DMS 273 treated with DMSO at 0.1 percent for 48 hours (cell line): Measurements from ENCODE around the gene KANSL1.
"Not testable (repeated sequence)": the region's sequence is repeated elsewhere in the genome, so short reads cannot be mapped to it uniquely, and the experiment has no call there.

Experiments used
- DNase-seq: peaks from one replicate; lab custom pipeline; 2025; lab: John Stamatoyannopoulos, UW

The KANSL1 gene

GRCh38 chr17:46192189-46192438 is 1.1 kb downstream of the KANSL1 start:
- no peak for DNase-seq

GRCh38 chr17:46191322-46192188 is 1.7 kb downstream of the KANSL1 start:
- DNase-seq, result peak; percentile 57

GRCh38 chr17:46190763-46191162 is 2.5 kb downstream of the KANSL1 start:
- DNase-seq, result no peak

GRCh38 chr17:46186827-46187235 is 6.4 kb downstream of the KANSL1 start:
- DNase-seq, result not testable (repeated sequence)

DNA sequence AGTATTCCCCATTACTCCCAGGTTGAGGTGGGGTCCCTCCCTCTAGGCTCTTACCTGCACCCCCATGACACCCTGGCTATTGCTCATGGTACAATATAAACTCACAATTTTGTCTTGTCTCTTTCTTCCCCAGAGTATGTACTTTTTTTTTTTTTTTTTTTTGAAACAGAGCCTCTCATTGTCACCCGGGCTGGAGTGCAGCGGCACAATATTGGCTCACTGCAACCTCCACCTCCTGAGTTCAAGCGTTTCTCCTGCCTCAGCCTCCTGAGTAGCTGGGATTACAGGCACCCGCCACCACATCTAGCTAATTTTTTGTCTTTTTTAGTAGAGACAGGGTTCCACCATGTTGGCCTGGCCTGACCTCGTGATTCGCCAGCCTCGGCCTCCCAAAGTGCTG is 8.5 kb downstream of the KANSL1 start:
- no peak for DNase-seq

DNA sequence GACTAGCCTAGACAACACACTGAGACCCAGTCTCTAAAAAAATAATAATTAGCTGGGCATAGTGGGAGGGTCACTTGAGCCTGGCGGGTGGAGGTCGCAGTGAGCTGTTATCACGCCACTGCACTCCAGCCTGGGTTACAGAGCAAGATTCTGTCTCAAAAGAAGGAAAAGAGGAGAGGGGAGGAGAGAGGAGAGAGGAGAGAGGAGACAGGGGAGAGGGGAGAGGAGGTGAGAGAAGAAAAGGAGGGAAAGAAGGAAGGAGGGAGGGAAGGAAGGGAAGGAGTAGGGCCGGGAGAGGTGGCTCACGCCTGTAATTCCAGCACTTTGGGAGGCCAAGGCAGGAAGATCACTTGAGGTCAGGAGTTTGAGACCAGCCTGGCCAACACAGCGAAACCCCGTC is 9.8 kb downstream of the KANSL1 start:
- DNase-seq, result not testable (repeated sequence)

- no peak for DNase-seq
Measured at GRCh38 chr17:46182961-46183360, 10.3 kb downstream of the KANSL1 start.

DNA sequence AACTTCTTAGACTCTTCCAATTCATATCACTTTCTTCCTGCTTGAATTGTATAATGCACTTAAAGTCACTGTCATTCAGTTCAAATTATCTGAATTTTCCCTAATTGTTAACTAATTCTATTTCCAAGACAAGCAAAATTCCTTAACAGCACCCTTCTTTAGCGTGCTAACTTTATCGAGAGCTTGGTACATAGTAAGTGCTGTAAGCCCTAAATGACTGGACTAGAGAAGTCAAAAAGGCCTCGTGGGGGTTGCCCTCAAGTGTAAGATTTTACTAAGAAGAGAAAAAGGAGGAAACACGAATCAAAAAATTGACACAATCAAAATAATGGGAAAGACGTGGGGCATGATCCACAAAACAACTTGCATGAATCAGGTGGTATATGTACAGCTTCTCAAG is 11.3 kb downstream of the KANSL1 start:
- no peak for DNase-seq

GRCh38 chr17:46181316-46181715 is 11.9 kb downstream of the KANSL1 start:
- DNase-seq, result not testable (repeated sequence)

- DNase-seq, result no peak
Measured at GRCh38 chr17:46180892-46181274, 12.3 kb downstream of the KANSL1 start.

DNA sequence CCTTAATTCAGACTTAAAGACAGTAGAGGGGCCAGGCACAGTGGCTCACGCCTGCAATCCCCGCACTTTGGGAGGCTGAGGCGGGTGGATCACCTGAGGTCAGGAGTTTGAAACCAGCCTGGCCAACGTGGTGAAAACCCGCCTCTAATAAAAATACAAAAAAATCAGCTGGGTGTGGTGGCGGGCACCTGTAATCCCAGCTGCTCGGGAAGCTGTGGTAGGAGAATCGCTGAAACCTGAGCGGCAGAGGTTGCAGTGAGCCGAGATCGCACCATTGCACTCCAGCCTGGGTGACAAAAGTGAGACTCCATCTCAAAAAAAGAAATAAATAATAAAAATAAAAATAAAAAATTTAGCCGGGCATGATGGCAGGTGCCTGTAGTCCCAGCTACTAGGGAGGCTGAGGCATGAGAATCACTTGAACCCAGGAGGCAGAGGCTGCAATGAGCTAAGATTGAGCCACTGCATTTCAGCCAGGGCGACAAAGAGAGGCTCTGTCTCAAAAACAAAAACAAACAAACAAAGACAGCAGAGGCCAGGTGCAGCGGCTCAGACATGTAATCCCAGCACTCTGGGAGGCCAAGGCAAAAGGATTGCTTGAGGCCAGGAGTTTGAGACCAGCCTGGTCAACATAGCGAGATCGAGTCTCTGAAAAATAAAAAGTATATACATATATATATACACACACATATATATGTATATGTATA is 12.9 kb downstream of the KANSL1 start:
- not testable (repeated sequence) for DNase-seq

DNA sequence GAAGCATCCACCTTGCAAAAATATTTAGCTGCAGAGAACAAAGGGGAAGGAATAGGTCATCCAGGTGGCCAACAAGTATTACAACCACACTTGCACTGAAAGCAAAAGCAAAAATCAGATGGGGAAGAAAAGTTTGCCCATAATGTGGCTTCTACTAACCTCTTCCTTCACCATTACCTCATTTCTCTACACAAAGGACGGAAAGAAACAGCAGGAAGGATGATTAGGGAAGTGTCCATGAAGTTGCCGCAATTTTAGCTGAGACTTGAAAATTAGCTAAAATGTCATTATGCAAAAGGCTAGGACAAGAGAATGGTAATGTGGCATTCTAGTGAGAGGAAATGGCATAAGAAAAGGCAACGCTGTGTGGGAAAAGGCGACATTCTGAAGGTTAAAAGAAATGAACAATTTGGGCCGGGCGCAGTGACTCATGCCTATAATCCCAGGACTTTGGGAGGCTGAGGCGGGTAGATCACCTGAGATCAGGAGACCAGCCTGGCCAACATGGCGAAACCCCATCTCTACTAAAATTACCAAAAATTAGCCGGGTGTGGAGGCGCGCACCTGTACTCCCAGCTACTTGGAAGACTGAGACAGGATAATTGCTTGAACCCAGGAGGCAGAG is 13.7 kb downstream of the KANSL1 start:
- no peak for DNase-seq

DNA sequence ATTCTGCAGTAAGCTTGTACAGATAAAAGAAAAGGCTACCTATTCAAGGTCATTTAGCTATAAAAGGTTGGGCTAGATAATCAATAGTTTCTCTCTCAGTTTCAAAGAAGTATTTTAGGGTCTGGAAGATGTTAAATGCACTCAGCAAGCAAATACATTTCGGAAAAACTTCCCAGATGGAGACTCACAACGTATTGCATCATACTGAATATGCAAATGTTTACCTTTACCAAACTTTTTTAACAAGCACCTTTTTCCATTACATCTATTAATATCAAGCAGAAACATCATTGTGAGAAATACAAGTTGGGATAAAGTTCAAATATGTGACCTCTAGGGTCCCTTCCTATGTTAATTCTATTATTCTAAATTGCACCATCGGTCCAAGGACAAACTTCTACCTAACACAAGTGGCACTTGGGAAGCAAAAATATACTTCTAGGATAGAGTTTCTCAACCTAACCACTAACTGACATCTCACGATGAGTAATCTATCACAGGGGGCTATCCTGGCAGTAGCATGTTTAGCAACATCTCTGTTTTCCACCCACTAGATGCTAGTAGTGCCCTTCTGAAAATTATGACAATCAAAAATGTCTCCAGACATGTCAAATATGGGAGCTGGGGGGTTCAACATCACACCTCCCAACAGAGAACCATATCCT is 14.5 kb downstream of the KANSL1 start:
- DNase-seq, result no peak

DNA sequence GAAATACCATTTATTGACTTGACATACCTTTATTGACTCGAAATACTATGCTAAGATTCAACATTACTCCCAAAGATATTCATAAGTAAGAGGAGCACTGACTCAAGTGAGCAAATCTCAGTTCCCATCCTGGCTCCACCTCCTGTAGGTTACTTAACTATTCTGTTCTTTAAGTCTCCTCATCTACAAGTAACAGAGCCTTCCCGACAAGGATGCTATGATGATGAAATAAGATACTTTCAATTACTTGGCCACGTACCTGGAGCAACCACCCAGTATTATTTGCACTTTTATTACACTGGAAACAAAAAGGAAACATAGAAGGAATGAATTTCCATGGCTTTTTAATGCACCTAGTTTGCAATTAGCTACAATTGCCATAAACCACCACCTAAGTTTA is 16.3 kb downstream of the KANSL1 start:
- DNase-seq, result no peak

DNA sequence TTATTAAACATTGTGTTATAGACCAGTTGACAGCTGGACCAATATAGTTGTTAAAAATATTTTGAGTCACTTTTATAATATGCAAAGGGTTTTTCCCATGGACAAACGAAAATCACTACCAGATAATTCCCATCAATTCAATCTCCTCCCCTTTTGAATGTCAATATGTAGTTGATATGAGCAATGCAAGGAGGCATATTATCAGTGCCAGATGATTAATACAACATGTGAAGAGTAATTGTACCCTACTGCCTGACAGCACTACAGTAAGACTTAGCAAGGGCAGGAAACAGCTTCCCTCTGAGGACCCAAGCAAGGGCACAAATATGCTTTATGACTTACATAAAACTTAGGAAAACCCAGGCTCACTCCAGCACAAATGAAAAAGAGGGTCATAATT is 17.3 kb downstream of the KANSL1 start:
- DNase-seq, result no peak

DNA sequence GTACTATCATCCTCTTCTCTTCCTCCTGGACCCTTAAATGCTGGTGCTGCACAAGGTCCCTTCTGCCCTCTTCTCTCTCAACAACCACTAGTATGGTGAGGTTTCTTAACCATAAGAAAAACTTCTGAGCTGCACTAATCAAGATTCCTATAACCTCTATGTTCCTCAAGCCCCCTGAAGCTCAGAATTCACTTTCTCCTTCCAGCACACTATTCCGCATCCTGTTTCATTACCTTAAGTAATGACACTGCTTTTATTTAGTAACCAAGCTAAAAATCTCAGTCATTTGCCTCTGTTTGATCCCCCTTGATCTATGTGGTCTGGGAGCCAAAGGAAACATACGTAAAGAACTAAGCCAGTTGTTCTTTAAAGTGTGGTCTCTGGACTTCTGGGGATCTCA is 20.1 kb downstream of the KANSL1 start:
- DNase-seq, result no peak

DNA sequence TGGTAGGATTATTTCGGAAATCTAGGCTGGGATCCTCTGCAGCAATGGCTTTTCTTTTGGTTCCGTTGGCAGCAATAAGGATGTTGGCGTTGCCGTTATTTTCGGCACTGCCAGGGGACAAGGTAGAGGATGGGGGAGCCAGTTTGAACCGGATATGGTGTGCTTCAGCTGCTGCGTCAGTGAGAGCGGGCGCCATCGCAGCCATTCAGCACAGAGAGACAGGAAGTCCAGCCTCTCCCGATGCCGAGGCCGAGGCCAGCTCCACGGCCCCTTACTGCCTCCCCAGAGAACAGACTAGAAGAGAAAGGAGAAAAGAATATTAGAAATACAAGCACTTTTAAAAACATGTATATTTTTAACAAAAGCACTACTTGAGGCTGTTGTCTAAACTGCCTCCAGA is 21.3 kb downstream of the KANSL1 start:
- no peak for DNase-seq

- DNase-seq, result no peak
Measured at GRCh38 chr17:46170639-46171429, 22.4 kb downstream of the KANSL1 start.

DNA sequence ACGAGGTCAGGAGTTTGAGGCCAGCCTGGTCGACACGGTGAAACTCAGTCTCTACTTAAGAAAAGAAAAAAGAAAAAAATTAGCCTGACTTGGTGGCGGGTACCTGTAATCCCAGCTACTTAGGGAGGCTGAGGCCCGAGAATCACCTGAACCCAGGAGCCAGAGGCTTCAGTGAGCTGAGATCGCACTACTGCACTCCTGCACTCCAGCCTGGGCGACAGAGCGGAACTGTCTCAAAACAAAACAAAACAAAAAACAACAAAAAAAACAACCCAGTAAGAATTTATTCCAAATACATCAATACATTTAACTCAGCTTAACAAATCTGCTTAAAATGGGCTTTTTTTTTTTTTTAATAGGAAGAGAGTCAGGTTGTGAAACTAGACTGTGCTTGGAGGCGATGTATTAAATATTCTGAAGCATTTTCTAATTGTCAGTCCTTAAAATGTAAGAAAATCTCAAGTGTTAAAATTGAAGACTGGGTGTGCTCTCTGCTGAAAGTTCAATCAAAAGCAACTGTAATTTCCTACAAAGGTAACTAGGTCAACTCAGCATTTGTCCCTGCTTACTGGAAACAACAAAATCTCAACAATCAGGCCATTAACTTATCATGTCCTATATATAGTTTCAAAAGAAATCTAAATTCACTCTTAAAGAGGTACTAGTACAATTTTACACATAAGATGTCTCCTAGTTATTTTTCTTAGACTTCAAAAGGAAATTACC is 23.2 kb downstream of the KANSL1 start:
- DNase-seq, result no peak

DNA sequence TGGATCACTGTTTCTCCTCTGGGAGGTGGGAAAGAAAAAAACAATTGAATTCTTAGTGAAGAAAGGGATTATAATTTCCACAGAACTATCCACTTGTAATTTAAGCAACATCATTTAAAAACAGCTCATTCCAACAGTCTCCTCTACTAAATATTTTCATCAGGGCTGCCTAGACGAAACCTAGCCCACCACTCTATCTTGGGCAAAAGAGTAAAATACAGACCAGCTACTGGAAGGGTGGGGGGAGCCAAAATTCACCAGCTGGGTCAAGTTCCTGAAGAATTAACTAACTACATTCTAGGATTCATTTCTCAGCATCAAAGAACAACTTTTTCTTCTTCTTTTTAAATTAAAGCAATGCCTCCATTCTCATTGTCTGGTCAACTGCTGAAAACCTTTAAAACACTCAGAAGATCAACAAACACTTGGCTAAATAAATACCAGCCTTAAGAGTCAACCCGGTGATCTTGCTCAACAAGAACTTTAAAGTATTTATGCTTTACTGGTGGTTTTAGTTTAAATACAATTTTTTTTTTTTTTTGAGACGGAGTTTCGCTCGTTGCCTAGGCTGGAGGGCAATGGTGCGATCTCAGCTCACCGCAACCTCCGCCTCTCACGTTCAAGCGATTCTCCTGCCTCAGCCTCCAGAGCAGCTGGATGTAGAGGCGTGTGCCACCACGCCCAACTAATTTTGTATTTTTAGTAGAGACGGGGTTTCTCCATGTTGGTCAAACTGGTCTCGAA is 25.2 kb downstream of the KANSL1 start:
- DNase-seq, result no peak

- no peak for DNase-seq
Measured at GRCh38 chr17:46167267-46167666, 26.0 kb downstream of the KANSL1 start.
